Type B pancreatic cell (in vitro differentiated cells): ENCODE data around the gene NRCAM. TPM values are rescaled to one million over a fixed set of nuclear protein-coding genes. Genes with fewer than 3 reads are reported as not detected.

Experiments used
- DNase-seq: peaks from one replicate; pipeline ENCODE4 v3.0.0; 2021; ENCODE audit warnings: mixed read lengths; ENCODE audit not compliant: unreplicated experiment; ENCODE audit errors: extremely low spot score
- H3K27ac Mint-ChIP-seq: 2 replicates; pipeline ENCODE4 v1.8.0; 2021; ENCODE audit warnings: mild to moderate bottlenecking, mixed read lengths
- H3K27me3 Mint-ChIP-seq: 2 replicates; pipeline ENCODE4 v1.8.0; 2021; ENCODE audit warnings: mixed read lengths
- H3K36me3 Mint-ChIP-seq: 2 replicates; pipeline ENCODE4 v1.8.0; 2021; ENCODE audit warnings: mixed read lengths
- H3K4me1 Mint-ChIP-seq: one replicate; pipeline ENCODE4 v1.8.0; 2021; ENCODE audit warnings: mixed read lengths; ENCODE audit not compliant: unreplicated experiment
- H3K4me3 Mint-ChIP-seq: 2 replicates; pipeline ENCODE4 v1.8.0; 2021; ENCODE audit warnings: mild to moderate bottlenecking, mixed read lengths
- H3K9me3 Mint-ChIP-seq: 2 replicates; pipeline ENCODE4 v1.8.0; 2021; ENCODE audit warnings: mixed read lengths
- CTCF ChIP-seq: fragments of 200-600 bp; sonication (generic); conservative IDR thresholded peaks from 2 replicates; pipeline ENCODE4 v1.5.0; 2021; ENCODE audit warnings: antibody characterized with exemption, mild to moderate bottlenecking
- total RNA-seq: library from RNA; stranded (reverse); gene quantifications from 2 replicates; pipeline ENCODE4 v1.2.1, GENCODE V29; 2021; ENCODE audit warnings: low replicate concordance

The NRCAM gene
- total RNA-seq, 1 donor from 2014 or later: 41.0 TPM

- no peak for TF ChIP-seq CTCF
- no peaks in the 10 kb centered on the region for H3K9me3 Mint-ChIP-seq
- no peaks in the 10 kb centered on the region for H3K27me3 Mint-ChIP-seq
- no peaks in the 10 kb centered on the region for H3K36me3 Mint-ChIP-seq
- H3K4me1 Mint-ChIP-seq: no peaks in the 10 kb centered on the region
- no peak overlapping the region for H3K27ac Mint-ChIP-seq
- DNase-seq: no peak
- H3K4me3 Mint-ChIP-seq: no peak overlapping the region
Measured at GRCh38 chr7:108310351-108310750, 145.9 kb downstream of the NRCAM start.

- H3K9me3 Mint-ChIP-seq: no peaks in the 10 kb centered on the region
- TF ChIP-seq CTCF: no peak
- H3K4me1 Mint-ChIP-seq: no peaks in the 10 kb centered on the region
- H3K27me3 Mint-ChIP-seq: no peaks in the 10 kb centered on the region
- no peak overlapping the region for H3K27ac Mint-ChIP-seq
- no peak overlapping the region for H3K4me3 Mint-ChIP-seq
- no peaks in the 10 kb centered on the region for H3K36me3 Mint-ChIP-seq
- no peak for DNase-seq
Measured at GRCh38 chr7:108308903-108309302, 147.3 kb downstream of the NRCAM start.

- Mint-ChIP-seq H3K9me3 (no peaks in the 10 kb centered on the region), H3K4me3 (no peak overlapping the region), H3K36me3 (no peaks in the 10 kb centered on the region), H3K27ac (no peak overlapping the region), H3K27me3 (no peaks in the 10 kb centered on the region), H3K4me1 (no peaks in the 10 kb centered on the region)
- no peak for DNase-seq
- no peak for TF ChIP-seq CTCF
Measured at GRCh38 chr7:108308276-108308675, 148.0 kb downstream of the NRCAM start.

- Mint-ChIP-seq H3K27me3 (no peaks in the 10 kb centered on the region), H3K9me3 (no peaks in the 10 kb centered on the region), H3K4me1 (no peaks in the 10 kb centered on the region), H3K36me3 (no peaks in the 10 kb centered on the region), H3K4me3 (no peak overlapping the region), H3K27ac (no peak overlapping the region)
- no peak for TF ChIP-seq CTCF
- DNase-seq: no peak
Measured at GRCh38 chr7:108307595-108307994, 148.6 kb downstream of the NRCAM start.

GRCh38 chr7:108307194-108307593 is 149.0 kb downstream of the NRCAM start:
- Mint-ChIP-seq H3K27ac (no peak overlapping the region), H3K4me3 (no peak overlapping the region), H3K4me1 (no peaks in the 10 kb centered on the region), H3K36me3 (no peaks in the 10 kb centered on the region), H3K27me3 (no peaks in the 10 kb centered on the region), H3K9me3 (no peaks in the 10 kb centered on the region)
- no peak for DNase-seq
- TF ChIP-seq CTCF: no peak

- Mint-ChIP-seq H3K36me3 (no peaks in the 10 kb centered on the region), H3K27ac (no peak overlapping the region), H3K9me3 (no peaks in the 10 kb centered on the region), H3K4me3 (no peak overlapping the region), H3K4me1 (peaks cover 8% of the 10 kb centered on the region), H3K27me3 (no peaks in the 10 kb centered on the region)
- no peak for DNase-seq
- TF ChIP-seq CTCF: no peak
Measured at GRCh38 chr7:108303332-108303731, 152.9 kb downstream of the NRCAM start.
